MM.1S (cell line): ENCODE measurements around the gene RCN1.

ENCODE experiments used
- DNase-seq: peaks from one replicate; pipeline ENCODE4 v3.0.0-alpha.2; 2015
- H2AFZ ChIP-seq: fragments of 300-600 bp; sonication (generic); 2 replicates; pipeline ENCODE4 v1.6.0; 2016; ENCODE audit warnings: antibody characterized with exemption, low read length
- H3F3A ChIP-seq: fragments of 300-600 bp; sonication (generic); 2 replicates; pipeline ENCODE4 v1.6.1; 2016; ENCODE audit warnings: mild to moderate bottlenecking, antibody characterized with exemption, low read length, moderate library complexity, mixed read lengths; ENCODE audit not compliant: insufficient read depth
- H3K27ac ChIP-seq: fragments of 300-600 bp; sonication (generic); 2 replicates; pipeline ENCODE4 v1.5.1; 2016; ENCODE audit warnings: mild to moderate bottlenecking, low read length
- H3K27me3 ChIP-seq: fragments of 300-600 bp; sonication (generic); replicated peaks from 2 replicates; pipeline ENCODE4 v1.6.0; 2016; ENCODE audit warnings: low read length; ENCODE audit not compliant: insufficient read depth
- H3K36me3 ChIP-seq: fragments of 300-600 bp; sonication (generic); replicated peaks from 2 replicates; pipeline ENCODE4 v1.6.1; 2016; ENCODE audit warnings: mild to moderate bottlenecking, low read length, mixed read lengths; ENCODE audit not compliant: insufficient read depth
- H3K4me1 ChIP-seq: fragments of 300-600 bp; sonication (generic); 2 replicates; pipeline ENCODE4 v1.6.1; 2016; ENCODE audit warnings: low read length, mixed read lengths
- H3K4me2 ChIP-seq: fragments of 300-600 bp; sonication (generic); 2 replicates; pipeline ENCODE4 v1.6.0; 2016; ENCODE audit warnings: low read depth, low read length
- H3K4me3 ChIP-seq: fragments of 300-600 bp; sonication (generic); 2 replicates; pipeline ENCODE4 v1.5.1; 2016; ENCODE audit warnings: low read length, mixed read lengths
- H3K79me2 ChIP-seq: fragments of 300-600 bp; sonication (generic); 2 replicates; pipeline ENCODE4 v1.6.1; 2016; ENCODE audit warnings: mixed run types, low read length, mixed read lengths
- H3K9ac ChIP-seq: fragments of 300-600 bp; sonication (generic); 2 replicates; pipeline ENCODE4 v1.6.1; 2016; ENCODE audit warnings: low read length, mixed read lengths
- H3K9me2 ChIP-seq: fragments of 300-600 bp; sonication (generic); replicated peaks from 2 replicates; pipeline ENCODE4 v1.6.1; 2016; ENCODE audit warnings: mild to moderate bottlenecking, low read length, mixed read lengths; ENCODE audit not compliant: insufficient read depth
- H3K9me3 ChIP-seq: fragments of 300-600 bp; sonication (generic); replicated peaks from 2 replicates; pipeline ENCODE4 v1.6.1; 2016; ENCODE audit warnings: mild to moderate bottlenecking, low read length, mixed read lengths; ENCODE audit not compliant: insufficient read depth
- H4K20me1 ChIP-seq: fragments of 300-600 bp; sonication (generic); 2 replicates; pipeline ENCODE4 v1.6.1; 2016; ENCODE audit warnings: mild to moderate bottlenecking, low read length, moderate library complexity, mixed read lengths; ENCODE audit not compliant: insufficient read depth
- EZH2 ChIP-seq: fragments of 300-600 bp; sonication (generic); optimal IDR thresholded peaks from 2 replicates; pipeline ENCODE3; 2017; ENCODE audit warnings: low read depth, mild to moderate bottlenecking, antibody characterized with exemption, low read length, mixed read lengths
- EZH2phosphoT487 ChIP-seq: fragments of 300-600 bp; sonication (generic); IDR thresholded peaks from 2 replicates; pipeline ENCODE4 v1.6.1; 2018; ENCODE audit warnings: antibody characterized with exemption, low read length
- TF ChIP-seq, protein P1 (sequence below): fragments of 300-600 bp; sonication (generic); IDR thresholded peaks from 2 replicates; pipeline ENCODE4 v1.5.1; 2016; ENCODE audit warnings: antibody characterized with exemption, low read length, mixed read lengths

RCN1 gene

DNA sequence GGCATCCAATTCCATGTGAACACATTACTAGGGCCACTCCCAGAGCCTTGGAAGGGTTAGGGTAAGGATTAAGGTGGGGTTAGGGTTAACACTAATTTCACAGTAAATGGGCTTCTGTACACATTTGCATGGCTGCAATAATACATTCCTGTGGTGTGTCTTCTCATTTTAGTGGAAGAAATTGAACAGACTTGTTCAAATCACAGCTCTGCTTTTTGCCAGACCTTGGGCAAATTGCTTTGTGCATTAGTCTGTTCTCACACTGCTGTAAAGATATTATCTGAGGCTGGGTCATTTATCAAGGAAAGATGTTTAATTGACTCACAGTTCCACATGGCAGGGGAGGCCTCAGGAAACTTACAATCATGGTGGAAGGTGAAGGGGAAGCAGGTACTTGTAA is 45.4 kb upstream of the RCN1 start:
- Histone ChIP-seq H3F3A (no peaks in the 10 kb centered on the region), H3K79me2 (no peaks in the 10 kb centered on the region), H3K9me3 (no peaks in the 10 kb centered on the region), H3K4me3 (no peak overlapping the region), H3K9me2 (no peaks in the 10 kb centered on the region), H3K36me3 (no peaks in the 10 kb centered on the region), H2AFZ (no peak overlapping the region), H3K4me2 (no peak overlapping the region), H3K9ac (no peak overlapping the region), H4K20me1 (no peaks in the 10 kb centered on the region), H3K4me1 (no peaks in the 10 kb centered on the region), H3K27ac (no peak overlapping the region), H3K27me3 (no peaks in the 10 kb centered on the region)
- TF ChIP-seq EZH2phosphoT487 (no peak), EZH2 (no peak)
- TF ChIP-seq, protein P1, sequence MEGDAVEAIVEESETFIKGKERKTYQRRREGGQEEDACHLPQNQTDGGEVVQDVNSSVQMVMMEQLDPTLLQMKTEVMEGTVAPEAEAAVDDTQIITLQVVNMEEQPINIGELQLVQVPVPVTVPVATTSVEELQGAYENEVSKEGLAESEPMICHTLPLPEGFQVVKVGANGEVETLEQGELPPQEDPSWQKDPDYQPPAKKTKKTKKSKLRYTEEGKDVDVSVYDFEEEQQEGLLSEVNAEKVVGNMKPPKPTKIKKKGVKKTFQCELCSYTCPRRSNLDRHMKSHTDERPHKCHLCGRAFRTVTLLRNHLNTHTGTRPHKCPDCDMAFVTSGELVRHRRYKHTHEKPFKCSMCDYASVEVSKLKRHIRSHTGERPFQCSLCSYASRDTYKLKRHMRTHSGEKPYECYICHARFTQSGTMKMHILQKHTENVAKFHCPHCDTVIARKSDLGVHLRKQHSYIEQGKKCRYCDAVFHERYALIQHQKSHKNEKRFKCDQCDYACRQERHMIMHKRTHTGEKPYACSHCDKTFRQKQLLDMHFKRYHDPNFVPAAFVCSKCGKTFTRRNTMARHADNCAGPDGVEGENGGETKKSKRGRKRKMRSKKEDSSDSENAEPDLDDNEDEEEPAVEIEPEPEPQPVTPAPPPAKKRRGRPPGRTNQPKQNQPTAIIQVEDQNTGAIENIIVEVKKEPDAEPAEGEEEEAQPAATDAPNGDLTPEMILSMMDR, result no peak
- no peak for DNase-seq

DNA sequence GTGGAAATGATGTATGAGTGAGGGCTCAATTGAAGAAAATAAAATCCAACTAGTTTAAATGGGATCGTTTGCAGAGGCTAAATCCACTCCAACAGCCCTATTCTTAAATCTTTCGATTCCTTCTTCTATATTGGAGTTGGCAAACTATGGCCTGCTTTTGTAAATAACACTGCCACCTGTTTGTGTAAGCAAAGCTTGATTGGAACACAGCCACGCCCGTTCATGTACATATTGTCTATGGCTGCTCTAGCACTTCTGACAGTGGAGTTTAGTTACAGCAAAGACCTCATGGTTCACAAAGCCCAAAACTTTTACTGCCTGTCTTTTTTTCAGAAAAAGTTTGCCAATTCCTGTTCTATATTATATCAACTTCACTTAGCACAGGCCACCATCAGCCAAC is 40.6 kb upstream of the RCN1 start:
- TF ChIP-seq EZH2, result no peak
- TF ChIP-seq, protein P1, result no peak
- TF ChIP-seq EZH2phosphoT487, result no peak
- Histone ChIP-seq H3K36me3 (no peaks in the 10 kb centered on the region), H3K27ac (no peak overlapping the region), H3K27me3 (no peaks in the 10 kb centered on the region), H2AFZ (no peak overlapping the region), H3K4me2 (no peak overlapping the region), H3K4me1 (no peaks in the 10 kb centered on the region), H3F3A (no peaks in the 10 kb centered on the region), H3K9ac (no peak overlapping the region), H3K79me2 (no peaks in the 10 kb centered on the region), H3K4me3 (no peak overlapping the region), H3K9me3 (no peaks in the 10 kb centered on the region), H4K20me1 (no peaks in the 10 kb centered on the region), H3K9me2 (no peaks in the 10 kb centered on the region)
- DNase-seq, result no peak

DNA sequence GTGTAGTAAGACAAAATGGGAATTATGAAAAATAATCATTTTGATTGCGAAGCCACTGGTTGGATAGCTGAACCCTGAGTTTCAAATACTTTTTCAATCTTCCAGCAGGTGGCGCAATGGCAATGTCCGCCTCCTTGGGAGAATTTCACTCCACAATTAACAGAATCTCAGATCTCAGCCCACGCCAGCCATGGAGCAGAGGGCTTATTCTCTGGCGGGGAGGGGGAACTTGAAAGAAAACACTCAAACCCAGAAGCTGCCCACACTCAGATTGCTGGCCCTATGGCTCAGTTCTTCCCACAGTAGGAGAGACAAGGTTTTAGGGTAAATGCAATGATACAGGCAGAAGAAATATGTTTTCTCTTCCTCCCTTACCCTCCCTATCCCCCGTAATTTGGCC is 38.7 kb upstream of the RCN1 start:
- Histone ChIP-seq H3K27me3 (no peaks in the 10 kb centered on the region), H3K9me3 (no peaks in the 10 kb centered on the region), H3K27ac (no peak overlapping the region), H3K36me3 (no peaks in the 10 kb centered on the region), H3K4me3 (no peak overlapping the region), H3K9ac (no peak overlapping the region), H3F3A (no peaks in the 10 kb centered on the region), H3K4me1 (no peaks in the 10 kb centered on the region), H4K20me1 (no peaks in the 10 kb centered on the region), H3K4me2 (no peak overlapping the region), H3K9me2 (no peaks in the 10 kb centered on the region), H2AFZ (no peak overlapping the region), H3K79me2 (no peaks in the 10 kb centered on the region)
- peak; percentile 56 for DNase-seq
- TF ChIP-seq, protein P1, result peak; percentile 75
- TF ChIP-seq EZH2phosphoT487, result no peak
